Amniotic stem cell (primary cell): ENCODE measurements around the gene FER1L5.

Experiments
- DNase-seq: peaks from one replicate; lab custom pipeline; 2025; lab: John Stamatoyannopoulos, UW

FER1L5 gene

DNA sequence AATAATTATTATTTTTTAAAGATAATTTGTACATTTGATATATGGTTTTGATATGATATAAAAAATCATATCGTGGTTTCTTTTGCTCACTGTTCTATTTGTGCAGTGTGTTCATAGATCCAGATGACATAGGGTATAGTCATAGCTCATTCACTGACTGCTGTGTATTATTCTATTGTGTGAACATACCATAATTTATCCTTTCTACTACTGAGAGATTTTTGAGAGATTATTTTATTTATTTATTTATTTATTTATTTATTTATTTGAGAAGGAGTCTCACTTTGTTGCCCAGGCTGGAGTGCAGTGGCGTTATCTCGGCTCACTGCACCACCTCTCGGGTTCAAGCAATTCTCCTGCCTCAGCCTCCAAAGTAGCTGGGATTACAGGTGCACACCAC, 39.0 kb downstream of the FER1L5 start:
- DNase-seq = no peak

DNA sequence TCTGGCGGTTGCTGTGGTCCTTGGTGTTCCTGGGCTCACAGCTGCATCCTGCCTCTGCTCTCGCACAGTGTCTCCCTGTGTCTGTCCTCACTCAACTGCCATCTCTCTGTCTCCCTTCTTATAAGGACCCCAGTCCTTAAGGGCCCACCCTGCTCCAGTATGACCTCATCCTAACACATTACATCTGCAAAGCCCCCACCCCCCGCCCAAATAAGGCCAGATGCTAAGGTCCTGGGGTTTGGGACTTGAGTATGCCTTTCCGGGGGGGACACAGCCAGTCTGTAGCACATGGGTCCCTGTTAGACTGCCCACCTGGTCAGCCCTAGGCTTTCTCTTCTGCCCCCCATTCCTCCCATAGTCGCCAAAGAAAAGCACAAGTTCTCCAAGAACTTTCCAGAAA, 40.7 kb downstream of the FER1L5 start:
- no peak for DNase-seq

DNA sequence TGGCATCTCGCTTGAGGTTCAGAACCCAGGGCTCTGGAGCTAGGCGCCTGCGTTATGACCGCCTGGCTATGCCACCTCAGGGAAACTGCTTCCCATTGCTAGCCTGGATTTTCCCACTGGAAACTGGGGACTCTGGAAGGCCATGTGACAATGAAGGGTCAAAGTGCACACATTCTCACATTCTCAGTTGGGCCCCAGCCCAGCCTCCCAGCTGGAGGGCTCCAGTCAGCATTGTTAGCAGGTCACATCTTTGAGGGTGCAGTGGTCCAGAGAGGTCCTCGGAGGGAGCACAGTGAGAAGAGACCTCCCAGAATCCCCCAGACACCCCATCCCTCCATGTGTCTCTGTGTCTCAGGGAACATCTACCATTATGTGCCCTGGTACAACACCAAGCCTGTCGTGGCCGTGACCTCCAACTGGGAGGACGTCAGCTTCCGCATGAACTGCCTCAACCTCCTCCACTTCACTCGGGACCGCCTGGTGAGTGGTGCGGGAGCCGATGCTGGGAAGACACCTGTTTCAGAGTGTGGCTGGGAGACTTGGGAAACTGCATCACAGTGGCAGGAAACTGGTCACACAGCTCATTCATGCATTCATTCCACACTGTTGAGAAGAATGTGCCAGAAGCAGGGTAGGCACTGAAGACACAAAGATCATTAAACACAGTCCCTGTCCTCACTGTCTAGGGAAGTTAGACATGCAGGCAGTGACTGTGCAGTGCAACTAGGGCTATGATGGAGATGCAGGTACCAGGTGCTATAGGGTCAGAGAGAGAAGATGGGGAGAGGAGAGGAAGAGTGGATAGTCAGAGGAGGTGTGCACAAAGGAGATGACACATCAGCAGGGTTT, 41.6 kb downstream of the FER1L5 start:
- DNase-seq = no peak

DNA sequence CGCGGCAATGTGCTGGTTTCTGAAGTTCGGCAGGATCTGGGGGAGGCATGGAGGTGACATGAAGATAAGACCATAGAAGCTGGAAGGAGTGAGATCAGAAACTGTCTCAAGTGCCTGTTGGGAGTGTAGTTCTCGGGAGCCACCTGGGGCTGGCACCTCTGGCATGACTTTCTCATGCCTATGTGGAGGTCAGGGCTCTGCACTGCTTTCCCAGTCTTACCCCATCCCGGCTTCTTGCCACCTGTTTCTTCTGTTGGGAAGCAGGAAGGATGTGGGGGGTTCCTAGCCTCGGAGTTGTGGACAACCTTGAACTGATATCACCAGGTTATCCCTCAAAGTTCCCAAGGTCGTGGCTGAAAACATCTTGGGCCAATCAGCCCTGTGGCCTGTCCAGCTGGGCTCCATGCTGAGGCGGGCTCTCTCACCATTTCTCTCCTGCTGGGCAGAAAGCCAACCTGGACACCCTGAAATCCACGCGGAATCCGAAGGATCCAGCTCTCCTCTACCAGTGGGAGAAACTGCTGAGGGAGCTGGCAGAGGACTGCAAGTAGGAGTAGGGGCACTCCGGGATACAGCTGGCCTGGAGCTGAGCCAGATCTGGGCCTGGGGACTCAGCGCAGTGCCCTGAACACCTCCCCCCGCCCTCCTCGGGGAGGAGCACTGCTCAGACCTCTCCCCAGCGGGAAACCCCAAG, 42.5 kb downstream of the FER1L5 start:
- DNase-seq = no peak

DNA sequence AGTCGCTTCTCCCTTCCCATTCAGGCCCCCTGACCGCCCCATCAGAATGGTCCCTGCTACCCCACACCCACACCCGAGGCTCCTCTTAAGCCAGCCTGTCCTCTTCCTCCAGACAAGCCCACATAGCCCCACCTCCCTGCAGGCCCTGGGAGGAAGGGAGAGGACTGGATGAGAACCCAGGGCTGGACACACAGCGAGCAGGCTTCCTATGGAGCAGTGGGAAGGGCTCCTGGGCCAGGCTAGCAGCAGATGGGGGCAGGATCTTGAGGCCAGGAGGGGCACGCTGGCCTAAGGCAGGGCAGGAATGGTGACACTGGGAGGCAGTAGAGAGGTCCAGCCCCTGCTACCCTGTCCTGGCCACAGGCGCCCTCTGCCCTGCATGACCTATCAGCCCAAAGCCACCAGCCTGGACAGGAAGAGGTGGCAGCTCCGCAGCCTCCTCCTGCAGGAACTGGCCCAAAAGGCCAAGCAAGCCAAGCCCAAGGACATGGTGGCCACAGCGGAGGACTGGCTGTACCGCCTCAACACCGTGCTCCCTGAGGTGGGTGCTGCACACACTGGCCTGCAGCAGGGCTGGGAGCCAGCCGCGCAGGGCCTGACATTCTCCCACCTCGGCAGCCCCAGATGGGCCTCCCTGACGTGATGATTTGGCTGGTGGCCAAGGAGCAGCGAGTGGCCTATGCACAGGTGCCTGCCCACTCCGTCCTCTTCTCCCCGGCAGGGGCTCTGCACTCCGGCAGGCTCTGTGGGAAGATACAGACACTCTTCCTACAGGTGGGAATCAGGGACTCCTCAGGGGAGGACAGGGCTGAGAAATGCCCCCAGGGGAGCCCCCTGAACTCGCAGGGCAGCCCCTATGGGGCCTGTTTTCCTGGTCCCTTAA, 43.3 kb downstream of the FER1L5 start:
- no peak for DNase-seq

DNA sequence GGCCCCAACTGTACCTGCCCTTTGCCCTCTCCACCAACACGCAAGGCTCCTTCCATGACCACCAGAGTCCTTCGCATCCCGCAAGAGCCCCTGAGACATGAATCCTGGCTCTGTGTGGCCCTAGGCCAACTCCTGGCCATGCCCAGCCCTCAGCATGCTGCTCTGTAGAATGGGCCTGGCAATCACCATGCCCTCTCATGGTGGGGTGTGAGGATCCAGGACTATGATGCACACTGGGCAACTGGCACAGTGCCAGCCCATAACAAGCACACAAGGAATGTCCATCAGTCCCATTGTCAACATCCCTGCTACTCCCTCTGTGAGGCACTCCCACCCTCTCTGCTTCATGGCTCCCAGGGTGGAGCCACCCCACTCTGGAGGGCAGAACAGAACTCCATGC, 44.7 kb downstream of the FER1L5 start:
- no peak for DNase-seq

DNA sequence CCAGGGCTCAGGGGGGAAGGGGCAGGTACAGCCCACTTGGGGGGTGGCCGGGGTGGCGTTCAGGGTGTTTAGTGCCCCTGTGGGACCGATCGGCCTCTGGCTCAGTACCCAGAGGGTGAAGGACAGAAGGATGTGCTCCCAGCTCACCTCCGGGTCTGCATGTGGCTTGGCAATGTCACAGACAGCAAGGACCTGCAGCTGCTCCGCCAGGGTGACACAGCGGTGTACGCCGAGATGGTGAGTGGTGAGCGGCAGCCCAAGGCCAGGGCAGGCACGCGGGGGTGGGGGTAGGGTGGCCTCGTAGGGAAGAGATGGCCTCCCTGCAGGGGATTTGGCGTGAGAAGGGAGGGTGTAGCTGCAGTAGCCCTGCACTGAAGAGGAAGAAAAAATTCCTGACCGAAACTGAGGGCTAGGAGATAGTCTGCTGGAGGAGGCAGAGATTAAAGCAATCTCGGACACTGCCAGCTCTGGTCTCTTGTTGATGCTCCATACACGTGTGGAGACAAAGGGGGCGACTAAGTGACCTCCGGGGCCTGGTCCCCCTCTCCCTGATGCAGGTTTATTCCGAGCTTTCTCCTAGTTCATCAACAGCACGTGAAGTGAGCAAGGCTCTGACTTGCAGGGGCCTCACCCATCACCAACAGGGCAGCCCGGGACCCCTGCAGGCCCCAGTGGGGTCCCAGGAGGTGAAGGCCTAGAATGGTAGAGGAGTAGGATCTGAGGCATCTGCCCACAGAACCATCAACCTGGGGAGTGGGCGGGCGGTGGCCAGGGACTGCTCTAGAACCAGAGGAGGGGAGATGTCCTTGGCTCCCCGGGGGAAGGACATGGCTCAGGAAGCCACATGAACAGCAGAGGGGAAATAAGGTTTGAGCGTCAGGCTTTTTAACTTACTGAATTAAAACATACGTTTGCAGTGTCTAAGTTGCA, 45.4 kb downstream of the FER1L5 start:
- no peak for DNase-seq

DNA sequence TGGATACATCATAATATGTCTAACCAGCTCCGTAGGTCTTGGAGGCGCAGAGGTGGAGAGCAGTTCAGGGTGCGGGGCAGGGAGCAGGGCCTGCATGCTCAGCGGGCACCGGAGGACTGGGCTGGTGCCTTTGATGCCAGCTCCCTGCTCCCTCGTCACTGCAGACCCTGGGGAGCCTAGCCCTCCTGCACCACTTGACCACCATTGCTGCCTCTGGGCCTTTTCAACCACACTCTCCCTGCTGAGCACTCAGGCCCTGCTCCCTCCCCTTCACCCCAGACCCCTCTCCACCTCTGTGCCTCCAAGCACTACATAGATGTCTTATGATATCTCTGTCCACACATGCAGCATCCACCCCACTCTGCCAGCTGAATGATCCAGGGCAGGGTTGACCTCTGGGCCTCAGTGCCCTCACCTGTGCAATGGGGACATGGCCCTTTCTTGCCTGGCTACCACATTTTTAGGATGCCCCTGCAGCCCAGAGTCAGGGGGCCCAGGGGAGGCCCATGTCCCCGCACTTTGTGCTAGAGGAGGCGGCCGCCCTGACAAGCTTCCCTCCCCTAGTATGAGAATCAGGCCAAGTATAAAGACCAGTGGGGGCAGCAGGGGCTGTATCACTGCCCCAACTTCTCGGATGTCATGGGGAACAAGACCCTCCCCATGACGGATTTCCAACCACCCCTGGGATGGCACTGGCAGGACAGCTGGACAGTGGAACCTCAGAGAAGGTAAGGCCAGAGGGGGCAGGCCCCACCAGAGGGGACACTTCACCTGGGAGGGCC, 46.3 kb downstream of the FER1L5 start:
- DNase-seq = no peak

DNA sequence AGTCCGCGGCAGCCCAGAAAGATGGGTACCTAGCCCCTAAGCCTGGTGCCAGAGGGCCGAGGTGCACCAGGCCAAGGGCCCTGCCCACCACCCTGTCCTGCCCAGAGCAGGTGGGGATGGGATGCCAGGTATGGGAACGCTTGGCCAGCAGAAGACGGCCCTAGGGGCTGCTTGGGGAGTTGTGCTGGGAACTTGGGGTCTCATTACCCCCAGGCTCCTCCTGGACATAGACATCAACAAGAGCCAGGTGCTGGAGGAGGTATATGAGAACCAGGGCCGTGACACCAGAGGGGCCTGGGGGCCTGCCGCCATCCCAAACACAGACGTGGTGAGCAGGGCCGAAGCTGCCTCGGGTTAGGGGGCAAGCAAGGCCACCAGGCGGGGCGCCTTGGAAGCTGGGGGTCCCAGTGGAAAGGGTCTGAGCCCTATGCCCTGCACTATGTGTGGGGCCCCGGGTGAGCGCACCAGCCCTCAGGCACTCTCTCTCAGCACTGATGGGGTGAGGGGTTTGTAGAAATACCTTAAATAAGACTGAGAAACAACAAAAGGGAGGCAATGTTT, 46.9 kb downstream of the FER1L5 start:
- DNase-seq = no peak

DNA sequence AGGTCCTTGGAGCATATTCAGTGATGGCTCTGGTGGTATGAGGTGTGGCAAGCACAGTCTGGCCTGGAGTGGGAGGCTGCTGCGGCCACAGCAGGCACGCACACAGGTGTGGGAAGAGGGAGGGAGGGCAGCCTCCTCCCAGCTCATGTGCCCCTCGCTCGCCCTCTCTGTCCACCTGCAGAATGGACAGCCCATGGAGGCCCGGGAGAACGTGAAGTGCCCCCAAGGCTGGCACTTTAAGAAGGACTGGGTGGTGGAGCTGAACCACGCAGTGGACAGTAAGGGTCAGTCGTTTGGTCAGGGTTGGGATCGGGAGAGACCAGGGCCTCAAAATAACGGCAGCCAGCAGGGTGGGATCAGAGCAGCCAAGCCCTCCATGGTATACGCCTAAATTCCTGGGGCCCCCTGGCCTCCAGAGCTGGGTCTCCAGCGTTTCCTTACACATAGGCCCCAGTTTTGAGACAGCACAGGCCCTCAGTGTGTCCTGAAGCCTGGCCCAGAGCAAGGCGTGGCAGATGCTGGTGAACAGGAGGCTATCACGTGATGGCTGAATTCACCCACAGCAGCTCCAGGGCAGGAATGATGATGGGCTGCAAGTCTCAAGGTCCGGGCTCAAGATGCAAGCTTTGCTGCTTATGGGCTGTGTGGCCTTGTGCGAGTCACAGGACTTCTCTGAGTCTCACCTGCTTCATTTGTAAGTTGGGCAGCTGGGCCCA, 47.9 kb downstream of the FER1L5 start:
- no peak for DNase-seq

DNA sequence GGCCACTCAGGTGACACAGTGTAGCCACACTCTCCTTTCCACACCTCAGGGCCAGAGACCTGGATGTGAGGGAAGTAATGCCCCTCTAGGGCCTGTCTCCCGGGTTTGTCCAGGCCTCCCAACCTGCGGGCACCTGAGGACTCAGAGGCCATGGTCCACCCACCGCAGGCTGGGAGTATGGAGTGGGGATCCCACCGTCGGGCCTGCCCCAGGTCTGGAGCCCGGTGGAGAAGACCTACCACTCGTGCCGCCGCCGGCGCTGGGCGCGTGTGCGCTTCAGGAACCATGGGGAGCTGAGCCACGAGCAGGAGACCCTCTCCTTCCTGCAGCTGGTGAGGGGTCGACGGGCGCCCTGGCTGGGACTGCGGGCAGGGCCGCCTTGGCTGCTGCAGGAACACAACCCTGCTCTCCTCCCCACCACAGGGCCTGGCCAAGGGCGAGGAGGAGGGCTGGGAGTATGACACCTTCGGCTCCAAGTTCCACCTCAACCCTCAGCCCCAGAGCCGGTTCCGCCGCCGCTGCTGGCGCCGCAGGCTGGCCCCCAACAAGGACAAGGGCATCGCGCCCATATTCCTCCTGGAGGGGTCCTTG, 48.6 kb downstream of the FER1L5 start:
- DNase-seq = no peak

DNA sequence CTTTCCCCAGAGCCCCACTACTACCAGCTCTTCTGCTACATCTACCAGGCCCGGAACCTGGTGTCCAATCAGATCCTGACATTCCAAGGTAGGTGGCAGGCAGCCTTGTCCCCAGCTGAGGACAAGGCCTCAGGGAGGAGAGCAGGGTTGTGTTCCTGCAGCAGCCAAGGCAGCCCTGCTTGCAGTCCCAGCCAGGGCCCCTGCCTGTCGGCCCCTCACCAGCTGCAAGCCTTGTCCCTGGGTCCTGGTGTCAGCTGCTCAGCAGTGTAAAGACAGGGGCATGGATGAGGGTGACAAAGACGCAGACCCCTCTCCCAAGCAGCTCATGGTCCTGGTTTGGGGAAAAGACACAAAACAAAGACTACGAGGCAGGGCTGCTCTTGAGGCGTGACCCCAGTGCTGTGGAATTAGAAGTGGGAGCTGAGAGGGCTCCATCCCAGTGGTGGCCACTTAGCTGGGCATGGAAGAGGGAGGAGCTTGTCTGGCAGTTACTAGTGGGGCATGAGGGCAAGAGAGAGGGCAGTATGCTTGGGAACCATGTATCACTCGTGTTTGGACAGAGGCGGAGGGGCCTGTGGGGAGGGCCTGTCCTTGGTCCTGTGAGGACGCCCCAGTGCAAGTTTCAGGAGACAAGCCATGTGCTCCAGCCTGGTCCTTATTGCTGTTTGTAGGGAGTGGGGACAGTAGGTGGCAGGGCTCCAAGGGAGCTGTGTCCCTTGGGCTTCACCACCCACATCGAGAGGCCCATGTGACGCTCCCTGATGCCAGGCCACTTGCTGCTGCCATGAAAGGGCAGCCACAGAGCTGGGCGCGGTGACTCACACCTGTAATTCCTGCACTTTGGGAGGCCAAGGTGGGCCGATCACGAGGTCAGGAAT, 49.8 kb downstream of the FER1L5 start:
- DNase-seq = no peak

DNA sequence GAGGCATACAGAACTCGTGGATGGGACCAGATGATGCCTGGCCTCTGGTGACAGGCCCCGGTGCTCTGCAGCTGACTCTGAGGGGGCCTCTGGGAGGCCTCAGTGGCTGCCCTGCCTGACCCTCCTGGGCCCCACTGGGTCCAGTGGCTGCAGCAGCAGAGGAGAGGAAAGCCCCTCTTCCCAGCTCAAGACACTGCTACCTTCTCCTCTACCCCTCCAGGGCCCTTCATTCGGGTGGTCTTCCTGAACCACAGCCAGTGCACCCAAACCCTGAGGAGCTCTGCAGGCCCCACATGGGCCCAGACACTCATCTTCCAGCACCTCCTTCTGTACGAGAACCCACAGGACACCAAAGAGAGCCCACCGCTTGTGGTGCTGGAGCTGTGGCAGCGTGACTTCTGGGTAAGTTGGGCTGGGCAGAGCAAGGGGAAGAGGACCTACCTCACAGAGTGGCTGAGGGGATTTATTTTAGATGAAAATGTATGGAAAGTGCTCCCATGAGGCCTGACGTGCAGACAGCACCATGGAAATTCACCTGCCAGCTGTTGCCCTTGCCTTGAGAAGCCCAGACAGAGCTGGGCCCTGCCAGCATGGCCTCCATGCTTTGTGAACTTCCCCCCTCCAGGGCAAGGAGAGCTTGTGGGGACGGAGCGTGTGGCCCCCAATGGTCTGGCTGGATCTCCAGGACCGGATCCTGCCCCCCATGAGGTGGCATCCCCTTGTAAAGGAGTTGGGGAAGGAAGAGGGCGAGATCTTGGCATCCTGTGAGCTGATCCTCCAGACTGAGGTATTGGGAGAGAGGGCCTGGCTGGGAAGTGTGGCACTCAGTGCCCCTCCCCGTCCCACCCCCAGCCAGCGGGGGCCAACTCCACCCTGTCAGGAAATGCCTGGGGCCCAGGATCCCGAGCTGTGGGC, 51.0 kb downstream of the FER1L5 start:
- DNase-seq = no peak

DNA sequence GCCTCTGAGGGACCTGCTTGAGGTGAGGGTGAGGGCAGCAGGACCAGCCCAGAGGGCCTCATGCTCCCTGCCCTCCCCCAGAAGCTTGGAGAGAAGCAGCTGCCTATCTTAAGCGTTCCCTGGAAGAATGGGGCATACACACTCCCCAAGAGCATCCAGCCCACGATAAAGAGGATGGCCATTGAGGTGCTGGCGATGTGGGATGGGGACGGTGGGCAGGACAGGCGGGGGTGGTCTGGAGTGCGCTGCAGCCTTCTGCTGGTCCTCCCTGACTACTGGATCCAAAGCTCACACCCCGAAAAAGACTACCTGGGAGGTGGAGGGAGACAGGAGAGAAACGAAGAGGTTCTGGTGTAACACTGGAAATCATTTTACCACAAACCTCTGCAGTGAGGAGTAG, 51.7 kb downstream of the FER1L5 start:
- no peak for DNase-seq

DNA sequence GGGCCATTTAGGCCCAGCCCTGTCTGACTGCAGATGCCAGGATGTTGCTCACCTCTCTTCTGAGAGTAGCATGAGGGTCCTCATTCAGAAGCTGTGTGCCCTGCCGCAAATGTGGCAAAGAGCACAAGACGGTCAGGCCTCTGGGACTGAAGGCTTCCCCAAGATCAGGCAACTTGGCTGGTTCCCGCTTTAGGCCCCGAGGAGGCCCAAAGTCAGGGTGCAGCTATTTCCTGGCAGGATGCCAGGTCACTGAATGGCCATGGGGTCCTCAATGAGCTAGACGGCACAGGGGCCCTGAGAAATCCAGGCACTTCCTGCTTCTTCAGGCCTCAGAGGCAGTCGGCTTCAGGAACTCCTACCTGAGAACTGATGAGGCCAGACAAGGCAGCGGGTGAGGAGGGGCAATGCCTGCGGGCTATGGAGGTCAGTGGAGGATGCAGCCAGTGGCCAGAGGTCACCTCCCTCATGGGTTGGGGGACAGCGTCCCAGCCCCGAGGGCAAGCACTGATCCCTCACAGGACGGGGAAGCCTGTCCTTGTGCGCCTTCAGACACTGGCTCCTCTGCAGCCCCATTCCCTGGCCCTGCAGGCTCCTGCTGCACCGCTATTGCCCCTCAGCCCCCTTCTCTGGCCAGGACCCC, 52.4 kb downstream of the FER1L5 start:
- no peak for DNase-seq

DNA sequence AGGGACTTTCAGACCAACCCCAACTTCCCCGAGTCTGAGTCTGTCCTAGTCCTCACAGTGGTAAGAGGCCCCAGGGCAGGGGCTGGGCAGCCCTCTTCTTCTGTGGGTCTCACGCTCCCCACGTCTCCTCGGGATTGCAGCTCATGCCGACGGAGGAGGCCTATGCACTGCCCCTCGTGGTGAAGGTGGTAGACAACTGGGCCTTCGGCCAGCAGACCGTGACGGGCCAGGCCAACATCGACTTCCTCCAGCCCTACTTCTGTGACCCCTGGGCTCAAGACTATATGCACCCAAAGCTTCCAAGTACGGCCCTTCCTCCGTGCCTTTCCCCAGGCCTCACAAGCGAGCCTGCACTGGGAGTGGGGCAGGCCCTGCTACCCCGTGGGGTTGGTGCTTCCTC, 53.0 kb downstream of the FER1L5 start:
- DNase-seq = no peak

DNA sequence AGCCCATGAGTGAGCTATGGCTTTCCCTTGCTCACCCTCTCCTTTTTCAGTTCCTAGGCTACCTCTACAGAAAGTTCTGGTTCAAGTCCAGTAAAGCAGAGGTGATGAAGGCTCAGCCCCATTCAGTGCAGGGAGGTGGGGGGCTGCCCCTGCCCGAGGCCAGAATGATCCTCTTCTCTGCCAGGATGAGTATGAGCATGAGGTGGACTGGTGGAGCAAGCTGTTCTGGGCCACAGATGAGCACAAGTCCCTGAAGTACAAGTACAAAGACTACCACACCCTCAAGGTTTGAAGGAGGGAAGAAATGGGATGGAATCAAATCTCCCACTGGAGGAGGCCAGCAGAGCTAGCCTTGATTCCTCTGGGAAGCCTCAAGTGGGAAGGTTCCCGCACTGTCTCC, 54.9 kb downstream of the FER1L5 start:
- no peak for DNase-seq
